HepG2 (cell line): ENCODE results near the gene ZNF12. TPM values are rescaled to one million over a fixed set of nuclear protein-coding genes. Genes with fewer than 3 reads are reported as not detected.

Experiments used
- AGO1 ChIP-seq: fragments of 200-400 bp; formaldehyde crosslinking; IDR thresholded peaks from 2 replicates; pipeline ENCODE4 v1.6.1; 2017; ENCODE audit warnings: mild to moderate bottlenecking, low read depth, low read length, moderate library complexity; ENCODE audit not compliant: poor library complexity, severe bottlenecking
- BCLAF1 ChIP-seq: fragments of 450-650 bp; IDR thresholded peaks from 2 replicates; pipeline ENCODE4 v1.6.1; 2017; ENCODE audit warnings: mild to moderate bottlenecking
- CEBPG ChIP-seq: IDR thresholded peaks from 2 replicates; pipeline ENCODE4 v1.6.1; 2016
- GLMP ChIP-seq: sonication (generic); formaldehyde crosslinking; IDR thresholded peaks from 2 replicates; pipeline ENCODE4 v1.9.0; 2021; ENCODE audit warnings: missing genetic modification reagents, mild to moderate bottlenecking, borderline replicate concordance
- KDM6A ChIP-seq: IDR thresholded peaks from 2 replicates; pipeline ENCODE4 v1.6.1; 2016; ENCODE audit warnings: low read depth
- KMT2B ChIP-seq: IDR thresholded peaks from 2 replicates; pipeline ENCODE4 v1.6.1; 2016; ENCODE audit warnings: missing genetic modification reagents, missing compliant biosample characterization
- SETDB1 ChIP-seq: sonication (generic); formaldehyde crosslinking; IDR thresholded peaks from 2 replicates; pipeline ENCODE4 v1.5.1; 2020; ENCODE audit warnings: missing genetic modification reagents, mild to moderate bottlenecking, borderline replicate concordance
- TRAFD1 ChIP-seq: sonication (generic); formaldehyde crosslinking; IDR thresholded peaks from 2 replicates; pipeline ENCODE4 v1.5.1; 2020; ENCODE audit warnings: missing genetic modification reagents, mild to moderate bottlenecking, borderline replicate concordance
- YEATS4 ChIP-seq: sonication (generic); formaldehyde crosslinking; IDR thresholded peaks from 2 replicates; pipeline ENCODE4 v1.4.0; 2020; ENCODE audit warnings: missing genetic modification reagents, borderline replicate concordance
- ZBTB37 ChIP-seq: sonication (generic); formaldehyde crosslinking; IDR thresholded peaks from 2 replicates; pipeline ENCODE4 v1.4.0; 2020; ENCODE audit warnings: mild to moderate bottlenecking, missing genetic modification reagents
- ZNF280D ChIP-seq: sonication (generic); formaldehyde crosslinking; IDR thresholded peaks from 2 replicates; pipeline ENCODE4 v1.5.1; 2020; ENCODE audit warnings: mild to moderate bottlenecking, missing genetic modification reagents
- ZNF589 ChIP-seq: sonication (generic); formaldehyde crosslinking; conservative IDR thresholded peaks from 2 replicates; pipeline ENCODE4 v1.8.0; 2022; ENCODE audit warnings: mild to moderate bottlenecking, moderate library complexity, missing genetic modification reagents
- ZNF639 ChIP-seq: conservative IDR thresholded peaks from 2 replicates; pipeline ENCODE4 v1.6.1; 2018; ENCODE audit warnings: missing genetic modification reagents
- ZNF704 ChIP-seq: sonication (generic); formaldehyde crosslinking; IDR thresholded peaks from 2 replicates; pipeline ENCODE4 v1.8.1; 2023; ENCODE audit warnings: mild to moderate bottlenecking, inconsistent platforms, moderate library complexity, missing genetic modification reagents, borderline replicate concordance
- polyA plus RNA-seq, 8 experiments: library from polyadenylated mRNA; depleted of rRNA in 3 of 8; stranded (reverse) in 7 of 8; unstranded in 1 of 8; fragments of >200 nt; fragmentation: Illumina TruSeq in 4 of 8; extraction: Trizol in 4 of 8; gene quantifications; 2 replicates each; pipeline versions ENCODE4 v1.2.1 to v1.2.3, GENCODE V29; 2011 to 2016; ENCODE audit warnings: low read depth in 4 of 8, missing spikeins in 1 of 8, mixed read lengths in 1 of 8; ENCODE audit not compliant: insufficient read depth in 1 of 8
- total RNA-seq, 5 experiments: library from RNA; depleted of rRNA; stranded (reverse); fragments of >200 nt; fragmentation: Illumina TruSeq; extraction: Trizol; gene quantifications; 2 replicates each; pipeline ENCODE4 v1.2.3, GENCODE V29; 2016; ENCODE audit warnings: low read depth in 1 of 5

Gene ZNF12
- total and polyA plus RNA-seq, 2 of the 13 experiments (the other 11 are each of a cell fraction or from before 2014, with no cell fraction given) = 21.4 to 22.8 TPM

- TF ChIP-seq ZNF639 = peak; percentile 44; the same call in 1 of the 2 replicates
- peak; percentile 48; the same call in 1 of the 2 replicates for TF ChIP-seq KMT2B
- TF ChIP-seq KDM6A (CRISPR knock-in tag) = no peak
- TF ChIP-seq AGO1 = peak; percentile 43
- 0 out of 2 replicates have a peak, but pooled peaks have one; percentile 38 for TF ChIP-seq CEBPG (CRISPR knock-in tag)
- peak; percentile 57; the same call in 1 of the 2 replicates for TF ChIP-seq ZNF704 (CRISPR knock-in tag)
- TF ChIP-seq SETDB1 (CRISPR knock-in tag) = no peak
- TF ChIP-seq ZBTB37 (CRISPR knock-in tag) = no peak
- TF ChIP-seq YEATS4 (CRISPR knock-in tag) = peak; percentile 87
- no peak for TF ChIP-seq BCLAF1
- no peak for TF ChIP-seq GLMP
- TF ChIP-seq ZNF589 (CRISPR knock-in tag) = peak; percentile 80
- no peak for TF ChIP-seq ZNF280D
- no peak for TF ChIP-seq TRAFD1 (CRISPR knock-in tag)
These were observed 23.0 kb upstream of the ZNF12 start (continued) for GRCh38 chr7:6729492-6730342.
